Neural cell (in vitro differentiated cells): Measurements from ENCODE around the gene TENT4A. TPM values are rescaled to one million over a fixed set of nuclear protein-coding genes. Genes with fewer than 3 reads are reported as not detected.

ENCODE experiments used
- H2AFZ ChIP-seq: fragments of 200-600, 300-800 bp; sonication (generic), shearing (Covaris generic); 2 replicates; pipeline ENCODE4 v1.6.0; 2014; ENCODE audit warnings: low read depth, mild to moderate bottlenecking, antibody characterized with exemption, low read length, moderate library complexity
- H3F3A ChIP-seq: fragments of 200-600 bp; shearing (Covaris generic); 2 replicates; pipeline ENCODE4 v1.6.1; 2016; ENCODE audit warnings: mild to moderate bottlenecking, moderate library complexity, mixed read lengths, antibody characterized with exemption, low read length; ENCODE audit not compliant: insufficient read depth, poor library complexity, severe bottlenecking
- H3K27ac ChIP-seq: fragments of 200-600, 300-800 bp; sonication (generic), shearing (Covaris generic); 2 replicates; pipeline ENCODE4 v1.5.1; 2014; ENCODE audit warnings: mild to moderate bottlenecking, low read length, moderate library complexity
- H3K27me3 ChIP-seq: fragments of 300-800, 200-600 bp; sonication (generic), shearing (Covaris generic); 2 replicates; pipeline ENCODE4 v1.6.0; 2014; ENCODE audit warnings: mild to moderate bottlenecking, low read depth, low read length, moderate library complexity; ENCODE audit not compliant: insufficient read depth
- H3K36me3 ChIP-seq: fragments of 300-800, 200-600 bp; sonication (generic), shearing (Covaris generic); 2 replicates; pipeline ENCODE4 v1.5.1; 2014; ENCODE audit warnings: mild to moderate bottlenecking, antibody characterized with exemption, low read length, moderate library complexity; ENCODE audit not compliant: insufficient read depth
- H3K4me2 ChIP-seq: fragments of 300-800, 200-600 bp; sonication (generic), shearing (Covaris generic); 2 replicates; pipeline ENCODE4 v1.6.0; 2014; ENCODE audit warnings: mild to moderate bottlenecking, low read length
- H3K4me3 ChIP-seq: fragments of 300-800, 200-600 bp; sonication (generic), shearing (Covaris generic); 2 replicates; pipeline ENCODE4 v1.5.1; 2014; ENCODE audit warnings: mild to moderate bottlenecking, low read length, moderate library complexity
- H3K79me2 ChIP-seq: fragments of 200-600 bp; shearing (Covaris generic); replicated peaks from 2 replicates; pipeline ENCODE4 v1.6.0; 2014; ENCODE audit warnings: mild to moderate bottlenecking, low read length, moderate library complexity; ENCODE audit not compliant: insufficient read depth
- H3K9ac ChIP-seq: fragments of 300-800, 200-600 bp; sonication (generic), shearing (Covaris generic); 2 replicates; pipeline ENCODE4 v1.6.1; 2016; ENCODE audit warnings: mild to moderate bottlenecking, low read length, mixed read lengths
- H3K9me2 ChIP-seq: fragments of 200-600 bp; shearing (Covaris generic); 2 replicates; pipeline ENCODE4 v1.6.1; 2016; ENCODE audit warnings: mild to moderate bottlenecking, low read length, mixed read lengths; ENCODE audit not compliant: insufficient read depth
- H3K9me3 ChIP-seq: fragments of 200-600, 300-800 bp; sonication (generic), shearing (Covaris generic); 2 replicates; pipeline ENCODE4 v1.6.1; 2016; ENCODE audit warnings: mild to moderate bottlenecking, mixed run types, low read length, moderate library complexity, mixed read lengths
- H4K20me1 ChIP-seq: fragments of 200-600 bp; shearing (Covaris generic); 2 replicates; pipeline ENCODE4 v1.6.1; 2016; ENCODE audit warnings: mild to moderate bottlenecking, mixed run types; ENCODE audit not compliant: insufficient read depth
- CTCF ChIP-seq: fragments of 450-650 bp; IDR thresholded peaks from 2 replicates; pipeline ENCODE4 v1.5.1; 2014; ENCODE audit warnings: antibody characterized with exemption, mild to moderate bottlenecking, moderate library complexity; ENCODE audit not compliant: poor library complexity, severe bottlenecking
- EP300 ChIP-seq: fragments of 450-650 bp; conservative IDR thresholded peaks from 2 replicates; pipeline ENCODE4 v1.6.1; 2014; ENCODE audit warnings: antibody characterized with exemption, mild to moderate bottlenecking, moderate library complexity; ENCODE audit not compliant: poor library complexity, severe bottlenecking
- EZH2 ChIP-seq: fragments of 200-600, 300-800 bp; shearing (Covaris generic), sonication (generic); IDR thresholded peaks from 2 replicates; pipeline ENCODE4 v1.6.1; 2014; ENCODE audit warnings: antibody characterized with exemption, low read length, borderline replicate concordance, mild to moderate bottlenecking; ENCODE audit not compliant: insufficient read depth, poor library complexity, severe bottlenecking
- MXI1 ChIP-seq: fragments of 450-650 bp; conservative IDR thresholded peaks from 2 replicates; pipeline ENCODE4 v1.6.1; 2014; ENCODE audit warnings: antibody characterized with exemption, mild to moderate bottlenecking; ENCODE audit not compliant: poor library complexity, severe bottlenecking
- POLR2AphosphoS5 ChIP-seq: IDR thresholded peaks from 2 replicates; pipeline ENCODE4 v1.6.1; 2012
- RAD21 ChIP-seq: fragments of 450-650 bp; conservative IDR thresholded peaks from 2 replicates; pipeline ENCODE4 v1.6.1; 2014; ENCODE audit warnings: antibody characterized with exemption, mild to moderate bottlenecking, moderate library complexity
- SMC3 ChIP-seq: fragments of 450-650 bp; conservative IDR thresholded peaks from 2 replicates; pipeline ENCODE4 v1.6.1; 2014; ENCODE audit warnings: antibody characterized with exemption, mild to moderate bottlenecking, moderate library complexity; ENCODE audit not compliant: poor library complexity
- TAF1 ChIP-seq: IDR thresholded peaks from 2 replicates; pipeline ENCODE4 v1.6.1; 2012; ENCODE audit warnings: low read depth
- polyA plus RNA-seq: library from polyadenylated mRNA; depleted of rRNA; stranded (reverse); fragments of >200 nt; gene quantifications from 2 replicates; pipeline ENCODE4 v1.2.3, GENCODE V29; 2014
- TF ChIP-seq, protein P1 (sequence below): IDR thresholded peaks from 2 replicates; pipeline ENCODE4 v1.6.1; 2012; ENCODE audit warnings: borderline replicate concordance

TENT4A gene
- polyA plus RNA-seq, 1 donor from 2014 or later, result 12.1 TPM

GRCh38 chr5:6805841-6806240 is 92.6 kb downstream of the TENT4A start:
- no peak overlapping the region for H3K4me3 ChIP-seq
- H3K9me2 ChIP-seq, result no peaks in the 10 kb centered on the region
- H3K79me2 ChIP-seq, result no peaks in the 10 kb centered on the region
- no peak overlapping the region for H2AFZ ChIP-seq
- no peaks in the 10 kb centered on the region for H3F3A ChIP-seq
- no peak overlapping the region for H3K9ac ChIP-seq
- H3K27ac ChIP-seq, result no peak overlapping the region
- H3K36me3 ChIP-seq, result no peaks in the 10 kb centered on the region
- H3K9me3 ChIP-seq, result no peaks in the 10 kb centered on the region
- H3K4me2 ChIP-seq, result no peak overlapping the region
- no peaks in the 10 kb centered on the region for H3K27me3 ChIP-seq
- no peaks in the 10 kb centered on the region for H4K20me1 ChIP-seq
- TF ChIP-seq SMC3, result no peak
- no peak for TF ChIP-seq EZH2
- TF ChIP-seq MXI1, result no peak
- TF ChIP-seq, protein P1, sequence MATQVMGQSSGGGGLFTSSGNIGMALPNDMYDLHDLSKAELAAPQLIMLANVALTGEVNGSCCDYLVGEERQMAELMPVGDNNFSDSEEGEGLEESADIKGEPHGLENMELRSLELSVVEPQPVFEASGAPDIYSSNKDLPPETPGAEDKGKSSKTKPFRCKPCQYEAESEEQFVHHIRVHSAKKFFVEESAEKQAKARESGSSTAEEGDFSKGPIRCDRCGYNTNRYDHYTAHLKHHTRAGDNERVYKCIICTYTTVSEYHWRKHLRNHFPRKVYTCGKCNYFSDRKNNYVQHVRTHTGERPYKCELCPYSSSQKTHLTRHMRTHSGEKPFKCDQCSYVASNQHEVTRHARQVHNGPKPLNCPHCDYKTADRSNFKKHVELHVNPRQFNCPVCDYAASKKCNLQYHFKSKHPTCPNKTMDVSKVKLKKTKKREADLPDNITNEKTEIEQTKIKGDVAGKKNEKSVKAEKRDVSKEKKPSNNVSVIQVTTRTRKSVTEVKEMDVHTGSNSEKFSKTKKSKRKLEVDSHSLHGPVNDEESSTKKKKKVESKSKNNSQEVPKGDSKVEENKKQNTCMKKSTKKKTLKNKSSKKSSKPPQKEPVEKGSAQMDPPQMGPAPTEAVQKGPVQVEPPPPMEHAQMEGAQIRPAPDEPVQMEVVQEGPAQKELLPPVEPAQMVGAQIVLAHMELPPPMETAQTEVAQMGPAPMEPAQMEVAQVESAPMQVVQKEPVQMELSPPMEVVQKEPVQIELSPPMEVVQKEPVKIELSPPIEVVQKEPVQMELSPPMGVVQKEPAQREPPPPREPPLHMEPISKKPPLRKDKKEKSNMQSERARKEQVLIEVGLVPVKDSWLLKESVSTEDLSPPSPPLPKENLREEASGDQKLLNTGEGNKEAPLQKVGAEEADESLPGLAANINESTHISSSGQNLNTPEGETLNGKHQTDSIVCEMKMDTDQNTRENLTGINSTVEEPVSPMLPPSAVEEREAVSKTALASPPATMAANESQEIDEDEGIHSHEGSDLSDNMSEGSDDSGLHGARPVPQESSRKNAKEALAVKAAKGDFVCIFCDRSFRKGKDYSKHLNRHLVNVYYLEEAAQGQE, result no peak
- no peak for TF ChIP-seq RAD21
- TF ChIP-seq EP300, result no peak
- TF ChIP-seq POLR2AphosphoS5, result no peak
- TF ChIP-seq CTCF, result no peak
- no peak for TF ChIP-seq TAF1

Other genes starting within 250 kb of the TENT4A start
- 47.5 and 51.8 TPM in 2 replicates for gene NSUN2, start 80.4 kb upstream of the TENT4A start, polyA plus RNA-seq
- gene SRD5A1, start 80.0 kb upstream of the TENT4A start, polyA plus RNA-seq, result 122 and 123 TPM in 2 replicates